Activated CD8-positive, alpha-beta memory T cell treated with anti-CD3 and anti-CD28 coated beads, Interleukin-2, amount 50 U/mL, for 48 hours (primary cell): ENCODE results near the gene RPL13.

Experiments
- DNase-seq: peaks from one replicate; pipeline ENCODE4 v3.0.0-alpha.2; 2020

The RPL13 gene

DNA sequence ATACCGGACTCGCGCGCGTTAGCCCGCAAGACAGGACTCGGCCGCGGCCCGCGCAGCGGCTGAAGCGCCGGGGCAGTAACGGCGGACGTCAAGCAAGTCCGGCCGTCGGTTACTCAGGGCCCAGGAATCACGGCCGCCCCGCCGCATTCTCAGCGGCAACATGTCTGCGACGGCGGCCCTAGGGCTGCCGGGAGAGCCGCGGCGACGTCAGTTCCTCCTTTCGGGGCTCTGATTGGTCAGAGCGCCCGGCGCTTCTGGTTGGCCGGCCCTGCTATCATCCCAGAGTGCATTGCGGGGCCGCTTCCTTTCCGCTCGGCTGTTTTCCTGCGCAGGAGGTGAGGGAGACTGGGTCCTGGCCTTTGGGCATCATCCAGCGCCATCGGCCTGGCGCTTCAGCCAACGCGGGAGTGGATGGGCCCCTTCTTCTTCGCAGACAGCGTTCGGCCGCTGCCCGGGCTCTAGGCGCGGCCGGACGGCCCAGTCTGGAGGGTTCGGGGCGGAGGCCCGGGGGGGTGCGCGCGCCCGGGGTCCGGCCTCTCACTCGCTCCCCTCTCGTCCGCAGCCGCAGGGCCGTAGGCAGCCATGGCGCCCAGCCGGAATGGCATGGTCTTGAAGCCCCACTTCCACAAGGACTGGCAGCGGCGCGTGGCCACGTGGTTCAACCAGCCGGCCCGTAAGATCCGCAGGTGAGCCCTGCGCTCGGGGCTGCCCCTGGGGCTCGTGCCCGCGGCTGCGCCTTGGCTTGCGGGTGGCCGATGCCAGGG lies at the start of gene RPL13:
Gene RPL13, plus strand, starts transcription at position 305 of the 764 bp plus-strand sequence. Its CDS starts 278 bp downstream, at position 583.
- DNase-seq = peak; percentile 96

DNA sequence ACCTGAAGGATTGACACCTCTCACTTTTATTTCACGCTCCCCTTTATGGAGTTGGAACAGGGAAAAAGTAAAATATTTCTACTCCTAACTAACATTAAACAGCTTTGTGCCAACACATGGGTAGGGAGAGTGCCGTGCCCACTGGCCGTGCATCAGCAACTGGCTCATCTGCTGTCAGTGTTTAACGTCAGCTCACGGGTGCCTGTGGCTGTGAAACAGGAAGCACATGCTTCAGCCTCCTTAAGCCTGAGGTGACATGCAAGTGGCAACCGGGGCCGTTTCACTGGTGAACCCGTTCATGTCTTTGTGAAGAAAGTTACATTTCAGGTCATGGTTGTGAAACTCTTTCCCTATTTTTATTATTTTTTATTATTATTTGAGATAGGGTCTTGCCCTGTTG lies 49.1 kb upstream of the RPL13 start:
- no peak for DNase-seq

DNA sequence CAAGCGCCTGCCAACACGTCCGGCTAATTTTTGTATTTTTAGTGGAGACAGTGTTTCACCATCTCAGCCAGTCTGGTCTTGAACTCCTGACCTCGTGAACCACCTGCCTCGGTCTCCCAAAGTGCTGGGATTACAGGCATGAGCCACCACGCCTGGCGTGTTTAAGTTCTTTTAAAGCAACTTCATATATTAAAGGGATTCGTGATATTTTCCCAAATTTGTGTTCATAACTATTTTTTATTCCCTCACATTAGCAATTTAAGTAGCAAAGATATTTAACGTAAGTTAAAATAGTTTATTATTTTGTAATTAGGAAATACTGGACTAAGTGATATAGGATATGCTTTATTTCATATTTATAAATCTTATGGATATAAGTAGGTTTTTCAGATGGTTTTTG lies 48.0 kb upstream of the RPL13 start:
- no peak for DNase-seq

DNA sequence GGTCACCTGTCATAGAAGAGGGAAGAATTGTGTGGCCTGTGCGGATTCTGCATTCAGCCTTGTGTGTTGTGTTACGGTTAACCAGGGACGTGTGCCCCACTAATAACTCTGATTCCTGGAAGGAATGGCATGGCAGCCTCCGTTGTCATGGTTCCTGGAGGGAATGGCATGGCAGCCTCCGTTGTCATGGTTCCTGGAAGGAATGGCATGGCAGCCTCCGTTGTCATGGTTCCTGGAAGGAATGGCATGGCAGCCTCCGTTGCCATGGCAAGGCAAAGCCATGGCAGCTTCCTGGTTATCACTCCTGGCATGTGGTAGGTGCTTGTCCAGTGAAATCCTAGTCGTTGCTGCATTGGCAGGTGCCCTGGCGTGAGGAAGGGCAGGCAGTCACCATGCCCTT lies 43.4 kb upstream of the RPL13 start:
- DNase-seq = no peak

DNA sequence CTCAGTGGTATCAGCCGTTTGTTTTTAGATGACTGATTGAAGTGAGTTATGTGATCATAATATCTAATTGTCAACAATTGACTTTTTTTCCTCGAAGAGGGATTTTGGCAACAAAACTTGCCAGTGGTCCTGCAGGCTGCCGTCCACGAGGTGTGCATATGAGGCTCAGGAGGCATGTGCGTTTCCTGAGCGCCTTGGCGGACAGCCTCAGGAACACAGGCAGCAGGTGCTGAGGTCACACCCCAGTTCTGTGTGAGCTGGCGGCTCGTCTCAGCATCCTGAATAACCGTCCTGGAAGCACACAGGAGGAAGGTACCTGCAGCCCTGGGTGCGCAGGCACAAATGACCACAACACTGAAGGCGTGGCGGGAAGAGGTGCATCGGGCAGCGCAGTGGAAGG lies 40.6 kb upstream of the RPL13 start:
- DNase-seq = no peak

DNA sequence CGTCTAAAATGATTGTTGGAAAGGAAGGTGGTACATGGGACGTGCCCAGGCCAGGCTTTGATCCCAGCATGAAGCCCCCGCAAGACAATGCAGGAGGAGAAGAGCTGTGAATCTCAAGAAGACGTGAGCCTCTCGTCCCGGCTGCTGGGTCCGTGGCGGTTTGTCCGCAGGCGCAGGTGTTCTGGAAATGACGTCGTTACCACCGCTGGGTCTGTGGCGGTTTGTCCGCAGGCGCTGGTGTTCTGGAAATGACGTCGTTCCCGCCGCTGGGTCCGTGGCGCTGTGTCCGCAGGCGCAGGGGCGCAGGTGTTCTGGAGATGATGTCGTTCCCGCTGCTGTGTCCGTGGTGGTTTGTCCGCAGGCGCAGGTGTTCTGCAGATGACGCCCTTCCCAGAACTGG lies 38.2 kb upstream of the RPL13 start:
- no peak for DNase-seq

DNA sequence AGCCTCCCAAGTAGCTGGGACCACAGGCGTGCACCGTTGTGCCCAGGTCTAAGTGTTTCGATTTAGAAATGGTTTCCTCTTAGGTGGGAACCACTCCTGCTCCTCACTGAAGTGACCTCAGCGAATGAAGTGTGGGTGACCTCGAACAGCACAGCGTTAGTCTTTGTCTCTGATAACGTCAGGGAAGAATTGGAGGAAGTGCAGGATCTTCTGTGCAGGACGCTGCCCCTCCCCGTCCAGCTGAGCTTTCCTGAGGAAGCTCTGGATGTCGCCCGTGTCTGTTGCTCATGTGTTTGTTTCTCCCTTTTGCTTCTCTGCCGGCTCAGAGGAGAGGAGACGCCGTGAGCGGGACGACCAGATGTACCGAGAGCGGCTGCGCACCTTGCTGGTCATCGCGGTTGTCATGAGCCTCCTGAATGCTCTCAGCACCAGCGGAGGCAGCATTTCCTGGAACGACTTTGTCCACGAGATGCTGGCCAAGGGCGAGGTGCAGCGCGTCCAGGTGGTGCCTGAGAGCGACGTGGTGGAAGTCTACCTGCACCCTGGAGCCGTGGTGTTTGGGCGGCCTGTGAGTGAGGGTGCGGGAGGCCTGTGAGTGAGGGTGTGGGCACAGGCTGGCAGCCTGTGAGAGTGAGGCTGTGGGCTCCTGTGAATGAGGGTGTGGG lies 36.7 kb upstream of the RPL13 start:
- DNase-seq = no peak

DNA sequence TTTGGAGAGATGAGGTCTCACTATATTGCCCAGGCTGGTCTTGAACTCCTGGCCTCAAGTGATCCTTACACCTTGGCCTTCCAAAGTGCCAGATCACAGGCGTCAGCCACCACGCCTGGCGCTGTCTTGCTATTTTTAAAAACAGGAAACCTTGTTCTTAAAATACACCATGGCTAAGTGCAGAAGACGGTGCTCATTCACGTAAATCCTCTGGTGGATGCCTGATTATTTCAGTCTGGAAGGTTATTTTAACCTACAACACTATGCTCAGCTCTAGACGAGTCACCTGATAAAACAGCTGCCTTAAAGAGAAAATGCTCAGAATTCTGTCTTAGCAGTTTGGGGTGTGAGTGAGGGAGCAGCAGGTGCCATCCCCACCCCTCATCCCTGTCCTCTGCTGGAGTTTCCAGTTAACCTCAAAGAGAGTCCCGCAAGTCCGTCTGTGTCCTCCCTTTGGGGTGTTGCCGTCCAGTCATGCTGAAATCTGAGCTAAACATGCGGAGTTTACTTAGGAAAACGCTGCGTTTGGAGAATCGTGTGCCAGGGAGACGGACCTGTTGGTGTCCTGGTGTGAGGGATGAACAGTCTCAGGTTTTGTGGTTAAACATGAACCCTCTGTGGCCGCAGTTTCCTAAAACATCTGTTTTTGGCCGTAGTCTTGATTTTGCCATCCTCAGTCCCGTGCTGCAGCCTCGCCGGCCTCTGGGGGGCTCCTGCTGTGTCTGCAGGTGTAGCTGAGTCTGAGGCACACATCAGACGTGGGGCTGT lies 35.2 kb upstream of the RPL13 start:
- no peak for DNase-seq

DNA sequence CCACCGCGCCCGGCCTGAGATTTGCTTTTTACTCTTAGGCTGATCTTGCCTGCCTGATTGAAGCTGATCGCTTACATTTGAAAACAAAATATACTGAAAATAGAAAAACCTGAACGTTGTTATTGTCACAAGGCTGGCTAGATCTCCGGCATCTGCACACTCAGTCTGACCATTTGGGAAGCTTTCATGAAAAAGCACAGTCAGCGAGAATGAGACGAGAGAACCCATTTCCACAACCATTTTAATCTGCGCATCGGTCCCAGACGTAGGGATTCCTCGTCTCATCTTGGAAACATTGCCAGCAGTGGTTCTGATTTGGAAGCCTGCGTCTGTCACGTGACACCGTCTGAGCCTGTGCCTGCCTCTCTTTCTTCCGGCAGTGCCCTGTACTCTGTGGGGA lies 31.4 kb upstream of the RPL13 start:
- no peak for DNase-seq

DNA sequence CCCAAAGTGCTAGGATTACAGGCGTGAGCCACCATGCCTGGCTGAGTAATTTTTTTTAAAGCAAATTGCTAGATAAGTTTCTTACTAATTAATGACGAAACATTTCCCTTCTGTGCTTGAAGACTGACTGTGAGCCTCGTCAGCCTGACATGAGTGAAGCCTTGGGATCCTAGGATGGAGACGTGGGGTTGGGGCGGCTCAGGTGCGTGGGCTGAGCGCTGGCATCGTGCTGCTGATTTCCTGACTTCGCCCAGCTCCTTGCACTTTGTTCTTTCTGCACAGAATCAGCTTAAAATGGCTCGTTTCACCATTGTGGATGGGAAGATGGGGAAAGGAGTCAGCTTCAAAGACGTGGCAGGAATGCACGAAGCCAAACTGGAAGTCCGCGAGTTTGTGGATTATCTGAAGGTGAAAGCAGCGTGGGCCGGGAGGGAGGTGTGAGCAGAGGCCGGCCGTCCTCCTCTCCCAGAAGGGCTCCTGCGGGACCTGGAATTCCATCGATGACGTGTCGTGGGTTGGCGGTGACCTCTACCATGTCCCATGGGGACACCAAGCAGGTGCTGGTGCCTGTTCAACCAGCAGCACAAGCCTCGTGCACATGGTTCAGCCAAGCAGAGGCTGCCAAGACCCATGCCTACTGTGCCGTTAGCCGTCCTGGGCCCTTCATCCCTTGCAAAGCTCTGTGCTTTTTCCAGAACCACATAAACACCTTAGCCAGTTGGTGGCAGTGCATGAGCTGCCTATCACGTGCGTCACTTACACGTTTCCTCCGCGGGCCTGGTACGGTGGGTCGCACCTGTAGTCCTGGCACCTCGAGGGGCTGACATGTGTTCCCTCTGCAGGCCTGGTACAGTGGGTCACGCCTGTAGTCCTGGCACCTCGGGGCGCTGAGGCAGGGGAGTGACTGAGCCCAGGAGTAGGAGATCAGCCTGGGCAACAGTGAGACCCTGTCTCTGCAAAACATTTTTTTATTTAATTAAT lies 29.8 kb upstream of the RPL13 start:
- no peak for DNase-seq

DNA sequence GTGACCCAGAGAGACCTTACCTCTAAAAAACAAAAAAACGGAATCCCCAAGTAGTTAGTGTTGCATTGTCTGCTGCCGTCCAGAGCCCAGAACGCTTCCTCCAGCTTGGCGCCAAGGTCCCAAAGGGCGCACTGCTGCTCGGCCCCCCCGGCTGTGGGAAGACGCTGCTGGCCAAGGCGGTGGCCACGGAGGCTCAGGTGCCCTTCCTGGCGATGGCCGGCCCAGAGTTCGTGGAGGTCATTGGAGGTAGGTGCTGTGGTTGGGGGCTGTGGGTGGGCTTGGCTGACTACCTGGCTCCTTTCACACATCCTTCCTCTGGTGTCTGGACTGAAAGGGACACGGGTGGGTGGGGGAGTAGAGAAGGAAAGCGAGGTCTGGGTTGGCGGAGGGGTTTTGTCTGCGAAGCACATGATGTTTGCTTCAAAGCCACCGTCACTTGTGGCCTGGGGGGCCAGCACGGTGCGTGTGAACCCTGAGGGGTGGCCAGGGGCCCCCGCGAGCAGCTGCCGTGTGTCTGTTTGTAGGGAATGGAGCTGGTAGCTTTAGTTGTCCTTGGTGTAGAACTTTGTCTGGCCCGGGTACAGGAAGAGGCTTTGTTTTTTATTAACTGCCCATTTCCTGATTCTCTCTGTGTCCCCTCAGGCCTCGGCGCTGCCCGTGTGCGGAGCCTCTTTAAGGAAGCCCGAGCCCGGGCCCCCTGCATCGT lies 28.5 kb upstream of the RPL13 start:
- DNase-seq = no peak

DNA sequence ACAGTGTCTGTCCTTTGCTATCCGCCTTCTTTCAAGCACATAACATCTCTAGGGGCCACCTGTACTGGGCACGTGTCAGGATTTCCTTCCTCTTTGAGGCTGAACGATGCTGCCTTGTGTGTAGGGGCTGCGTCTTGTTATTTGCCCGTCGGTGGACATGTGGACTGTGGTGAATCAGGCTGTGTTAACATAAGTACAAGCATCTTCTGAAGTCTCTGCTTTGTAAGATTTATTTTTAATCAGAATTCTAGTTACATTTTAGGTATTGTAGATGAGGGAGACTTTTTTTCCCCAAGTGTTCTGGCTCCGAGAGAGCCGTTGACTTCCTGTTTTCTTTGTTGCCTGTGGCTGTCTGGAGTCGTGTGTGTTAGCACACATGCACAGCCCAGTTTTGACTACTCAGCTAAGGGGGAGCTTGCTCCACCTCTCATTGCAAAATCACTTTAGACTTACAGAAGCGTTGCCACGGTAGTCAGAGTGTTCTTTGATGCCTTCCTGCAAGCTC lies 26.2 kb upstream of the RPL13 start:
- DNase-seq = no peak

DNA sequence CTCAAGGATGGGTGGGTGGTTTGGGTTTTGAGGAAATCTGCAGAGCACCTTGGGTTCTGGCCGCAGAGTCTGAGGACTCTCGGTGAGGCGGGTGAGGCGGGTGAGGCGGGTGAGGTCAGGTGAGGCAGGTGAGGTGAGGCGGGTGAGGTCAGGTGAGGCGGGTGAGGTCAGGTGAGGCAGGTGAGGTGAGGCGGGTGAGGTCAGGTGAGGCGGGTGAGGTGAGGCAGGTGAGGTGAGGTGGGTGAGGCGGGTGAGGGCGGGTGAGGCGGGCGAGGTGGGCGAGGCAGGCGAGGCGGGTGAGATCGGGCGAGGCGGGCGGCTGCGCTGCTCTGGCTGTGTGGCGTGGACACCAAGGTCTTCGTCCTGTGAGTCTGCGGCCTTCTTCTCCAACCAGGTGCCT lies 24.1 kb upstream of the RPL13 start:
- no peak for DNase-seq

DNA sequence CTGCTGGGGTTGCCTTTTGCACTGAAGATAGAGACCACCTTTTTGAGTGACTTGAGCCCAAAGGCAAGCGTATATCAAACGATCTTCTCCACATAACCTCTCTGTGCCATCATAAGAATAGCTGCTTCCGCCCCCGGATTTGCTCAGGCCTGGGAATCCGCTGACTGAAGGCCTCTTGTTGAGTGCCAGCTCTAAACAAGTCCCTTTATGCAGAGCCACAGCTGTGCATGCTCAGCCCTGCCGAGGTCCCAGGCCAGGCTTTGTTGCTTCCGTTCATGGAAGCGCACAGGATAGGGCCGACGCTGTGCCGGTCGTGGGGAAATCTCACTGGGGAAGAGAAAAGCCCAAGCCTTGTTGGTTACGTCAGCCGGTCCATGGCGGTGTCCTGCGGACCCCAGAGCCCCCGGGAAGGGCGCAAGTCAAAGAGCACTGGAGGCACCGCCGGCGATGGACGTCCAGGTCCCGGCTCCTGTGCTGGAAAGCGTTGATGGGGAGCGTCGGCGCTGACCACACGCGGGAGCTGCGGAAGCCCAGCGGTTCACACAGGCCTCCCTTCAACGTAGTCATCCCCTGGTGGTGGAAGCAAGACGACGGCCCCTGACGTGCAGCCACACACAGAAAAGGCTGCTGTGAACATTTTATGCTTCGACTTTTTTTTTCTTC lies 23.5 kb upstream of the RPL13 start:
- no peak for DNase-seq

DNA sequence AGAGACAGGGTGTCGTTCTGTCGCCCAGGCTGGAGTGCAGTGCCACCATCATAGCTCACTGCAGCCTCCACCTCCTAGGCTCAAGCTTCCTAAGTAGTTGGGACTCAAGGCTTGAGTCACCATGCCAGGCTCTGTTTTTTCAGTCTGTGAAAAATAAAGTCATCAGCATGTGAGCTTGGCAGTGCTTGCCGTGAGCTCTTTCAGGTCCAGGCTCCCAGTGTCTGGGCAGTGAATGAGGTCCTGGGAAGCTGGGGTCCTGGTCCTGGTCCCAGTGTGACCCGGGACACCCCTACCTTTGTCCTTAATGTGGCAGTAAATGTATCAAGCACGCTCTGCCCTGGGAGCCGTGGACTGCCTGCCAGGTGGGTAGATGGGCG lies 22.9 kb upstream of the RPL13 start:
- DNase-seq = no peak

DNA sequence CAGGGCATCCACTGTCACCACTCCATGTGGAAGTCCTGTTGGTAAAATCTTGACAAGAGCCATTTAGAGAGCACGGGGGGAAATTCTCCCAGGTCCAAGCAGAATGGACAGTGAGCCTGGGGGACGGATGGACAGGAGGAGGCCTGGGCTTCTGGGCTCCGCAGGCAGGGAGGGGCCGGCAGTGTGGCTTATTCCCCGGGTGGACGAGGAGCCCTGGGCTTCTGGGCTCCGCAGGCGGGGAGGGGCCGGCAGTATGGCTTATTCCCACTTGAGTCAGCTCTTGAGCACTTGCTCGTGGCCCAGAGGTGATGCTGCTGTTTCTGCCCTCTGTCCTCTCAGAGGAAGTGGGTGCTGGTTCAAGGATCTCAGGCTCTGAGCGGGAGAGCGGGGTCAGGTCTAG lies 22.2 kb upstream of the RPL13 start:
- DNase-seq = no peak

DNA sequence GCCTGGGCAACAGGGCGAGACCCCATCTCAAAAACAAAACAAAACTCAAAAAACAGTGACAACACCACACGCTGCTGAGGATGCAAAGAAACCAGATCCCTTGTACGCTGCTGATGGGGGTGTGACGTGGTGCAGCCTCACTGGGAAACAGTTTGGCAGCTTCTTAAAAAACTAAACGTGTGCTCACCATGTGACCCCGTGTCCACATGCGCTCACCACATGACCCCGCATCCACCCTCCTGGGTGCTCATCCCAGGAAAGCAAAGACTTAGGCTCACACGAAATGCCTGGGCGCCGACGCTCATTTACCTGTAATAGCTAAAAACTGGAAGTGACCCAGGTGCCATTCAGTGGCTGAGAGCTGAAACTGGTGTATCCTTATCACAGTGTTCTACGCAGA lies 19.9 kb upstream of the RPL13 start:
- no peak for DNase-seq

DNA sequence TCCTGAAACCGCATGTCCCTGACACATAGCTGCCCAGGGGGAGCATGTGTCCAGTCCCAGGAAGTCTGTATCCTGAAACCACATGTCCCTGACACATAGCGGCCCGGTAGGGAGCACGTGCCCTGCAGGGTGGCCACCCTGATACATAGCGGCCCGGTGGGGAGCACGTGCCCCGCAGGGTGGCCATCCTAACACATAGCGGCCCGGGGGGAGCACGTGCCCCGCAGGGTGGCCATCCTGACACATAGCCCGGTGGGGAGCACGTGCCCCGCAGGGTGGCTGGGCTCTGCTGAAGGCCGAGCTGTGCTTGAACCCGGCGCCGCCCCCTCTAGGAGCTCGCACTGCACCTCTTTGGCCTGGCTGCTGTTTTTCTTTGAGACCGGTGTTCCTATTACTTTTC lies 18.7 kb upstream of the RPL13 start:
- DNase-seq = no peak

DNA sequence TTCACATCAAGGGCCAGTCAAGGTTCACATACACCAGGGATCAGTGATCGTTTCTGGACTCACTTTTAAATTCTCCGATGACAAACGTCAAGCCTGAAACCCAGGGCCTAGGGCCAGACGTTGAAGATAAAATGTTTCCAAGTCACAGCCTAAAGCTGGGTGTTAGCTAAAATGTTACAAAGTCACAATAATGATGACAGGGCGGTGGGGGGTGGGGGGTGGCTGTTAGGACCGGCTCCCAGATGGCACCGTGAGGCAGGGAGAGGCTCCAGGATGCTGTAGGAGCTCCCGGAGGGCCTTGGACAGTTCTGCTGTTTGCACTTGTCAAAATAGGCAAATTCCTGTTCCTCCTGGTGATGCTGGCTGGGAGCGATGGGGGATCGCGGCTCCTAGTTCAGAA lies 16.4 kb upstream of the RPL13 start:
- DNase-seq = no peak

DNA sequence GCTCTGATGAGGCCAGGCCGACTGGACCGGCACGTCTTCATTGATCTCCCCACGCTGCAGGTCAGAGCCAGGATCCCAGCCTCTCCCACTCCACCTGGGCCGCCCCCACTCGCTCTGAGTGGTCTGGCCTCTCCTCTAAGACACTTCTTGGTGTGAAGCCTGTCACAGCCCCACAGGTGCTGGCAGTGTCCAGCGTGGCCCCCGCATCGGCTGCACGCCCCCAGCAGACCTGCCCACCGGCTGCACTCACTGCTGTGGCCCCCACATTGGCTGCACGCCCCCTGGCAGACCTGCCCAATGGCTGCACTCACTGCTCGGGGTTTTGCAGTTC lies 15.8 kb upstream of the RPL13 start:
- DNase-seq = no peak

DNA sequence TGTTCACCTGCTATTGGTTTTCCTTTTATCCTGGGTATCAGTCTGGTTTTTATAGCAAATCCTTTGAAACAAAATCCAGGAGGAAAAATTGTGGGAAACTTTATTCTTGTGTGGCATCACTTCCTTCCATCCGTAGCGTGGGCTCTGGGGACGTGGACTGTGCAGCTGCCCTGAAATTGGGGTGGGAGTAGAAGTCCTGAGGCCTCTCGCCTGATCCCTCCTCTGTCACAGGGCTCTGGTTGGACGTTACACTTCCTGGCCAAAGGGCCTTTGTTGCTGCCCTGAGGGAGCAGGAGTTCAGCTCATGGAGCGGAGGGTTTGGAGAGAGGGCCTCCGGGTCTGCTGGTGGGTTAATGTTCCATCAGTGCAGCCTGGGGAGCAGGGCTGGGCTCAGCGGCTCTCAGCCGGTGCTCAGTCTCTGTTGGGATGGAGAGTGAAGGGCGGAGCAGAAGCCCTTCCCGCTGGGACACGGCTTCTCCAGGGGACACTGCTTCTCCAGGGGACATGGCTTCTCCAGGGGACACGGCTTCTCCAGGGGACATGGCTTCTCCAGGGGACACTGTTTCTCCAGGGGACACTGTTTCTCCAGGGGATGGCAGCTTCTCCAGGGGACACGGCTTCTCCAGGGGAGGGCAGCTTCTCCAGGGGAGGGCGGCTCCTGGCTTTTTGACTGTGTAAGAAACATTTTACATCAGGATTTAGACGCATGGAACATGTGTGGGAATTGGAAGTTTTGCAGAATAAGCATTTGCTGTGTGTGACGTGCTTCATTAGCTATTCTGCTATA lies 15.2 kb upstream of the RPL13 start:
- DNase-seq = no peak
